Prostate gland (tissue), 2 donors: ENCODE results near the gene FRYL.

ENCODE experiments used
- CTCF ChIP-seq, 4 experiments: fragments of 200-600 bp in 2 of 4; fragments of 450-650 bp in 2 of 4; sonication (generic) in 2 of 4; IDR thresholded peaks; 1 replicate in 3 of 4; 2 replicates in 1 of 4; pipeline ENCODE4 v1.5.1; 2016 to 2019; ENCODE audit warnings: antibody characterized with exemption in 4 of 4, mild to moderate bottlenecking in 2 of 4, moderate library complexity in 2 of 4
- POLR2A ChIP-seq: fragments of 450-650 bp; IDR thresholded peaks from one replicate; pipeline ENCODE4 v1.6.1; 2016; ENCODE audit warnings: antibody characterized with exemption, mild to moderate bottlenecking

GRCh38 chr4:48710446-48711209 lies 69.5 kb downstream of the FRYL start:
- no peak for TF ChIP-seq POLR2A
- TF ChIP-seq CTCF (IDR thresholded peaks at IDR 0.05), result no peak
